ENCODE results near the gene MYG1. TPM values are rescaled to one million over a fixed set of nuclear protein-coding genes. Genes with fewer than 3 reads are reported as not detected.

The MYG1 gene
- total RNA-seq, 2 donors from 2014 or later = 23.4 to 49.4 TPM

DNA sequence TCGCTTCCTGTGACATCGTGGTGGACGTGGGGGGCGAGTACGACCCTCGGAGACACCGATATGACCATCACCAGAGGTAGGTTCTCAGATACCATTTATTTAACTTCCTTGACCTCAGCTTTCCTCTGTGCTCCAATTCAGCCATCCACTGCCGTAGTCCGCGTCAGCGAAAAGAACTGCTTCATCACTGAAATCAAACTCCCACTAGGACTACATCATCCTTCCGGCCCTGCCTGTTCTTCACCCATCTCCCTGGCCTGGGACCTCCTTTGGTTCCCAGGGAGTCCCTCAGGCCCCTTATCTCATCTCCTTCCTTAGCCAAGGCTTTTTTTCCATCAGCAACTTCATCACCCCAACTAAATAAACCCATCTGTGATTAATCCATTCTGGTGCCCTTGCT is 692 bp downstream of the MYG1 start:
- Histone ChIP-seq H3K4me1 (ENCODE audit: control insufficient read depth in 1 of 2, low read depth in 2 of 2) (peaks cover 25 to 66% of the 10 kb centered on the region in 2 donors), H3K9me3 (no peaks in the 10 kb centered on the region), H3K27me3 (replicated peaks; ENCODE audit: insufficient read depth) (no peaks in the 10 kb centered on the region), H3K4me3 (peak overlapping the region; percentile 79), H3K27ac (peak overlapping the region; percentile 52 to 61), H3K36me3 (peaks cover 2% of the 10 kb centered on the region)
- DNase-seq (ENCODE audit: low spot score) = no peak
- TF ChIP-seq, protein P1, sequence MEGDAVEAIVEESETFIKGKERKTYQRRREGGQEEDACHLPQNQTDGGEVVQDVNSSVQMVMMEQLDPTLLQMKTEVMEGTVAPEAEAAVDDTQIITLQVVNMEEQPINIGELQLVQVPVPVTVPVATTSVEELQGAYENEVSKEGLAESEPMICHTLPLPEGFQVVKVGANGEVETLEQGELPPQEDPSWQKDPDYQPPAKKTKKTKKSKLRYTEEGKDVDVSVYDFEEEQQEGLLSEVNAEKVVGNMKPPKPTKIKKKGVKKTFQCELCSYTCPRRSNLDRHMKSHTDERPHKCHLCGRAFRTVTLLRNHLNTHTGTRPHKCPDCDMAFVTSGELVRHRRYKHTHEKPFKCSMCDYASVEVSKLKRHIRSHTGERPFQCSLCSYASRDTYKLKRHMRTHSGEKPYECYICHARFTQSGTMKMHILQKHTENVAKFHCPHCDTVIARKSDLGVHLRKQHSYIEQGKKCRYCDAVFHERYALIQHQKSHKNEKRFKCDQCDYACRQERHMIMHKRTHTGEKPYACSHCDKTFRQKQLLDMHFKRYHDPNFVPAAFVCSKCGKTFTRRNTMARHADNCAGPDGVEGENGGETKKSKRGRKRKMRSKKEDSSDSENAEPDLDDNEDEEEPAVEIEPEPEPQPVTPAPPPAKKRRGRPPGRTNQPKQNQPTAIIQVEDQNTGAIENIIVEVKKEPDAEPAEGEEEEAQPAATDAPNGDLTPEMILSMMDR (IDR thresholded peaks at IDR 0.05) = no peak
- ATAC-seq (ENCODE audit: insufficient number of reproducible peaks, low FRiP score, low read depth) = no peak

DNA sequence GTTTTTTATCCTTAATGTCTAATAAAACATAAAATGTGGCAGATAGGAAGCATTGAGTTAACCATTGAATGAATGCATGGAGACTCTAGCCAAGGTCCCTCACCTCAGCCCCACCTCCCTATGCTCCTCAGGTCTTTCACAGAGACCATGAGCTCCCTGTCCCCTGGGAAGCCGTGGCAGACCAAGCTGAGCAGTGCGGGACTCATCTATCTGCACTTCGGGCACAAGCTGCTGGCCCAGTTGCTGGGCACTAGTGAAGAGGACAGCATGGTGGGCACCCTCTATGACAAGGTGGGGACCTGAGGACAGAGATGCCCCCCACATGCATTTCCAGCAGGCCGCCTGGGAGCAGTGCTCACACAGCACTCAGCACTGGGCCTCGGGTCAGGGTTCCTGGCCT is 3.4 kb downstream of the MYG1 start:
- H3K36me3 ChIP-seq = peaks cover 30% of the 10 kb centered on the region
- H3K27me3 ChIP-seq (replicated peaks; ENCODE audit: insufficient read depth) = no peaks in the 10 kb centered on the region
- no peak overlapping the region for H3K4me3 ChIP-seq
- ATAC-seq (ENCODE audit: insufficient number of reproducible peaks, low FRiP score, low read depth) (no peak), DNase-seq (ENCODE audit: low spot score) (no peak)
- H3K27ac ChIP-seq = no peak overlapping the region
- peaks cover 15 to 46% of the 10 kb centered on the region in 2 donors for H3K4me1 ChIP-seq (ENCODE audit: control insufficient read depth in 1 of 2, low read depth in 2 of 2)
- no peaks in the 10 kb centered on the region for H3K9me3 ChIP-seq
- TF ChIP-seq, protein P1 (IDR thresholded peaks at IDR 0.05) = no peak

DNA sequence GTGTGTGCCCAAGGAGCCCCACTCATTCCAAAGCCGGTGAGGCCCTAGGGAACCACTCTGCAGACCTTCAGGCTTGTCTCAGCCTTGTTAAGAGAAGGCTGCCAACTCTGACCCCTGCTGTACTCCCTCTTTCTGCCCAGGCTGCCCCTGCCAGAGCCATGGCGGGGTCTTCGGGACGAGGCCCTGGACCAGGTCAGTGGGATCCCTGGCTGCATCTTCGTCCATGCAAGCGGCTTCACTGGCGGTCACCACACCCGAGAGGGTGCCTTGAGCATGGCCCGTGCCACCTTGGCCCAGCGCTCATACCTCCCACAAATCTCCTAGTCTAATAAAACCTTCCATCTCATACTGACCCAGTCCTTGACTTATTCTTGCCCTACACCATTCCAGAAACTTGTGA is 7.3 kb downstream of the MYG1 start:
- Histone ChIP-seq H3K4me3 (no peak overlapping the region), H3K27me3 (replicated peaks; ENCODE audit: insufficient read depth) (no peaks in the 10 kb centered on the region), H3K27ac (no peak overlapping the region), H3K4me1 (ENCODE audit: control insufficient read depth in 1 of 2, low read depth in 2 of 2) (peaks cover 0 to 14% of the 10 kb centered on the region in 2 donors), H3K36me3 (peaks cover 54% of the 10 kb centered on the region), H3K9me3 (no peaks in the 10 kb centered on the region)
- DNase-seq (ENCODE audit: low spot score) (no peak), ATAC-seq (ENCODE audit: insufficient number of reproducible peaks, low FRiP score, low read depth) (no peak)
- TF ChIP-seq, protein P1 (IDR thresholded peaks at IDR 0.05) = no peak

DNA sequence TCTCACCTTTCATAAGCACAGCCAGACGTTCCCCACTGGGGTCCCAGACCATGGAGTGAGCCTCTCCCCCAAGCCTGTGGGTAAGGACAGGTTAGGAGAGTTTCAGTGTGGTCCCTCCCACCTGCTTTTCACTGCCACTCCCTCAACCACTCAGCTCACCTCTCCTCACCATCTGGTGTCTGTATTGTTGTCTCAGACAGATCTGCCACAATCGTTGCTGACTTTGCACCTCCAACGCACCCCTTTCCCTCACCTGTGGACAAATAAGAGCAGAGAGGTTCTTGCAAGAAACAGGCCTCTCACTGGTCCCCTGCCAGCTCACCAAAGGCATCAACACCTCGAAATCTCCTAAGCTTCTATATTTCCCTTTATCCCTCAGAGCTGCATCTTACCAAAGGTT is 8.8 kb downstream of the MYG1 start:
- TF ChIP-seq, protein P1 (IDR thresholded peaks at IDR 0.05) = no peak
- ATAC-seq (ENCODE audit: insufficient number of reproducible peaks, low FRiP score, low read depth) (no peak), DNase-seq (ENCODE audit: low spot score) (no peak)
- Histone ChIP-seq H3K36me3 (peaks cover 58% of the 10 kb centered on the region), H3K4me3 (no peak overlapping the region), H3K27me3 (replicated peaks; ENCODE audit: insufficient read depth) (no peaks in the 10 kb centered on the region), H3K9me3 (no peaks in the 10 kb centered on the region), H3K27ac (no peak overlapping the region), H3K4me1 (ENCODE audit: control insufficient read depth in 1 of 2, low read depth in 2 of 2) (peaks cover 0 to 1% of the 10 kb centered on the region in 2 donors)

DNA sequence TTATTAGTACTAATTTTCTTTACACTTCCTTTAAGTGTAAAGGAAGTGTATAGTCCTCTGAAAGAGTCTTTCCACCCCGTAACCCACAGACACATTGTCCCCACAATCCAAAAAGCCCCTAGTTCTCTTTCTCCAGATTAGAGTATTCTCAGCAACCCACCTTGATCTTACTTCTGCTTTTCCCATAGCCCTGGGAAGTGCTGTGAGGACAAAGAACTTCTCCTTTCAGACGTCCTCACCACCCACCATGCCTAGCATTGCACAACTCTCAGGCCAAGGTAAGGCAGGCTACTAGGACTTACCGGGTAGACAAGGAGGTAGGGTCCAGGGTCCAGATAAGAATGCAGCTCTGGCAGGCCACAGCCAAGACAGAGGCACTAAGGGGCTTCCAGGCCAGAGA is 14.5 kb downstream of the MYG1 start:
- Histone ChIP-seq H3K36me3 (peaks cover 42% of the 10 kb centered on the region), H3K4me3 (no peak overlapping the region), H3K27ac (no peak overlapping the region), H3K4me1 (ENCODE audit: control insufficient read depth in 1 of 2, low read depth in 2 of 2) (no peaks in the 10 kb centered on the region), H3K9me3 (no peaks in the 10 kb centered on the region), H3K27me3 (replicated peaks; ENCODE audit: insufficient read depth) (no peaks in the 10 kb centered on the region)
- DNase-seq (ENCODE audit: low spot score) (no peak), ATAC-seq (ENCODE audit: insufficient number of reproducible peaks, low FRiP score, low read depth) (no peak)
- TF ChIP-seq, protein P1 (IDR thresholded peaks at IDR 0.05) = no peak

Measured in thoracic aorta (tissue), 2 donors.